H1 (cell line): ENCODE data around the gene MSI2. TPM values are rescaled to one million over a fixed set of nuclear protein-coding genes. Genes with fewer than 3 reads are reported as not detected.

Experiments
- BCL11A ChIP-seq, 2 experiments: IDR thresholded peaks; one replicate each; pipeline ENCODE4 v1.6.1; 2011; ENCODE audit warnings: low read depth in 2 of 2, low read length in 2 of 2, mild to moderate bottlenecking in 2 of 2
- CHD2 ChIP-seq: IDR thresholded peaks from 2 replicates; pipeline ENCODE4 v1.6.1; 2012; ENCODE audit warnings: low read length, improper control_type of control experiment
- HDAC2 ChIP-seq, 2 experiments: fragments of 300-600 bp in 1 of 2; sonication (generic) in 1 of 2; IDR thresholded peaks; 2 replicates each; pipeline ENCODE4 v1.6.1; 2011 to 2012; ENCODE audit warnings: low read depth in 2 of 2, low read length in 2 of 2, mild to moderate bottlenecking in 2 of 2, moderate library complexity in 2 of 2, borderline replicate concordance in 1 of 2, inconsistent platforms in 1 of 2
- NANOG ChIP-seq: IDR thresholded peaks from 2 replicates; pipeline ENCODE4 v1.6.1; 2011; ENCODE audit warnings: low read length, low read depth, mild to moderate bottlenecking, inconsistent platforms; ENCODE audit not compliant: insufficient read depth, poor library complexity, severe bottlenecking
- SUZ12 ChIP-seq: fragments of 200-600 bp; sonication (generic); IDR thresholded peaks from 2 replicates; pipeline ENCODE4 v1.6.1; 2012; ENCODE audit warnings: mild to moderate bottlenecking, inconsistent platforms, low read length, moderate library complexity, mixed read lengths
- TEAD4 ChIP-seq: IDR thresholded peaks from 2 replicates; pipeline ENCODE4 v1.6.1; 2012; ENCODE audit warnings: low read depth, low read length, inconsistent platforms, mixed read lengths
- polyA plus RNA-seq, 7 experiments: library from polyadenylated mRNA; depleted of rRNA in 3 of 7; stranded (reverse) in 5 of 7; unstranded in 2 of 7; fragments of >200 nt in 5 of 7; fragments of 200-250 nt in 2 of 7; gene quantifications; 1 replicate in 5 of 7; 2 replicates in 1 of 7; 4 replicates in 1 of 7; pipeline versions ENCODE4 v1.2.1 to v1.2.3, GENCODE V29; 2011 to 2013; ENCODE audit warnings: missing spikeins in 2 of 7, mixed read lengths in 2 of 7
- total RNA-seq: library from RNA; stranded (reverse); fragmentation: NEBNext Ultra II Directional; extraction: Animal tissue kit (Norgen Biotek cat#: 25700); gene quantifications from 2 replicates; pipeline ENCODE4 v1.2.1, GENCODE V29; 2021

Gene MSI2
- total and polyA plus RNA-seq, 2 of the 8 experiments (the other 6 are each of a cell fraction or from before 2014, with no cell fraction given), result 36.7 to 80.6 TPM

DNA sequence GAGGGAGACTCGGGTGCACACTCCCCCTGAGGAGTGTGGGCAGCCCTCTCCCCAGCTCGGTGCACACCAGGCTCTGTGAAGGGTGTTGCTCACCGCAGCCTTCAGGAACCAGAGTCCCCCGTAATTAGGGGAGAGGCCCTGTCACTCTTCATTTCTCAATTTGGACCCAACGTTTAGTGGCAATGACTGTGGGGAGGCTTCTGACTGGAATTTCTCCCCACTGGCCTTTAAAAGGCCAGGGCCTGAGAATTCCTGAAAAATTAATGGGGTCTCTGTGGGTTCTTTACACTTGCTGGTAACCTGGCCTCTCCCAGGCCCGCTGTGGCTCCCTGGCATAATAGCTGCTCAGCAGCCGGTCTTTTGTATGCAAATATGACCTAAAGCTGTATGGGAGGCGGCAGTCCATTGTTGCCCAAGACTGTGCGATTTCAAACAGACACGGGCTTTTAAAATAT lies 209.7 kb downstream of the MSI2 start (continued):
- TF ChIP-seq BCL11A (IDR thresholded peaks at IDR 0.05; ENCODE audit: low read depth in 2 of 2, low read length in 2 of 2) (peak in 1 of 2 experiments; percentile 76), HDAC2 (IDR thresholded peaks at IDR 0.05; ENCODE audit: borderline replicate concordance in 1 of 2, low read depth in 2 of 2, low read length in 2 of 2) (0 out of 4 replicates have a peak, but pooled peaks of 1 of the 2 experiments have one; percentile 61), SUZ12 (no peak), CHD2 (no peak), NANOG (peak; percentile 94), TEAD4 (peak; percentile 51)
